Right lobe of liver (tissue), 6 donors: ENCODE measurements around the gene MAGIX. TPM values are rescaled to one million over a fixed set of nuclear protein-coding genes. Genes with fewer than 3 reads are reported as not detected.

Source experiments
- ATAC-seq, 4 donors: fragments of 200-7000 bp; cut with Tn5 transposase; one replicate each; pipeline ENCODE4 v1.9.1; 2020; ENCODE audit warnings: mild to moderate bottlenecking in 4 of 4, moderate library complexity in 4 of 4
- DNase-seq, 3 donors: peaks; one replicate each; pipeline ENCODE4 v3.0.0-alpha.2; 2020
- H3K27ac ChIP-seq, 3 donors: fragments of 200-600 bp; one replicate each; pipeline ENCODE4 v1.8.0; 2022
- H3K27me3 ChIP-seq, 2 donors: fragments of 200-600 bp; one replicate each; pipeline ENCODE4 v1.8.0; 2022
- H3K36me3 ChIP-seq, 4 donors: fragments of 200-600 bp; sonication (generic) in 1 of 4; one replicate each; pipeline versions ENCODE4 v1.5.1 to v1.8.0; 2017 to 2022; ENCODE audit warnings: control low read depth in 1 of 4
- H3K4me1 ChIP-seq, 4 donors: fragments of 200-600 bp; sonication (generic) in 1 of 4; one replicate each; pipeline versions ENCODE4 v1.5.1 to v1.8.0; 2017 to 2022; ENCODE audit warnings: control low read depth in 1 of 4
- H3K4me3 ChIP-seq, 3 donors: fragments of 200-600 bp; one replicate each; pipeline ENCODE4 v1.8.0; 2022
- H3K9me3 ChIP-seq, 4 donors: fragments of 200-600 bp; sonication (generic) in 1 of 4; one replicate each; pipeline versions ENCODE4 v1.5.1 to v1.8.0; 2017 to 2022; ENCODE audit warnings: control low read depth in 1 of 4
- POLR2A ChIP-seq: fragments of 450-650 bp; IDR thresholded peaks from one replicate; pipeline ENCODE4 v1.6.1; 2017; ENCODE audit warnings: antibody characterized with exemption, mild to moderate bottlenecking
- WGBS: methylation state at CpG from one replicate; pipeline ENCODE4 v1.1.6; 2018; ENCODE audit warnings: low coverage, low lambda C conversion rate; ENCODE audit not compliant: insufficient coverage; ENCODE audit errors: missing lambda C conversion rate; 5-methylcytosine and 5-hydroxymethylcytosine counted together
- intact Hi-C, 2 donors: fragments of 100-400 bp; cut with DNase I; formaldehyde crosslinking; loops; one replicate each; pipeline versions ENCODE4 v1.11.2 to v1.14.1; 2022
- total RNA-seq, 6 experiments: library from RNA; depleted of rRNA in 2 of 6; stranded (reverse); fragments of >200 nt in 2 of 6; fragmentation: NEBNext Ultra II Directional in 3 of 6; extraction: Animal tissue kit (Norgen Biotek cat#: 25700) in 3 of 6; gene quantifications; one replicate each; pipeline versions ENCODE4 v1.1.0 to v1.2.4, GENCODE V29; 2016 to 2023
- TF ChIP-seq, protein P1 (sequence below), 4 donors: fragments of 200-600 bp in 3 of 4; fragments of 450-650 bp in 1 of 4; IDR thresholded peaks; one replicate each; pipeline versions ENCODE4 v1.5.1 to v1.8.0; 2016 to 2022; ENCODE audit warnings: antibody characterized with exemption in 4 of 4, mild to moderate bottlenecking in 2 of 4
- donor health status: DM: no; HTN: yes; CAD: no.
- donor health status: DM: no; HTN: no; CAD: no.
- donor health status: DM: no; HTN: no; CAD: no.
- donor health status: DM: no; HTN: yes; CAD: no.
- donor health status: DM: no; HTN: yes; CAD: no.

The MAGIX gene
- total RNA-seq, 6 experiments from 2014 or later: 8.8 to 24.0 (median 18.4) TPM

DNA sequence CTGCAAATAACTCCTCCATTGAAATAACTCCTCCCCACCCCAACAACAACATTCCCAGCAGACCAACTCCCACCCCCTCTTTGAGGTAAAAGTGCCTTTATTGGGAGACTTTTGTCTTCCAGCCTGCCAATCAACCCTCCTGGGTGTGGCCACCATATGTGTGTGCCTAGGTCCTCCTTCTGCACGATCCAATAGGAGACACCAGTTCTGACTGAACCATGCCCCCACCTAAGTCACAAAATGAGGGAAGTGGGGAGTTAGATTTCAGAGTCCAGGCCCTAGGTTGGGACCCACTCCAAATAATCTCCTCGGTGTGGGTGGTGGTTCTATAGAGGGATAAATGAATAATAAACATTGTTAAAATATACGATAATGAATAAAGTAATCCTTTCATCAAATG is 12.2 kb downstream of the MAGIX start:
- no peak for TF ChIP-seq POLR2A
- TF ChIP-seq, protein P1, sequence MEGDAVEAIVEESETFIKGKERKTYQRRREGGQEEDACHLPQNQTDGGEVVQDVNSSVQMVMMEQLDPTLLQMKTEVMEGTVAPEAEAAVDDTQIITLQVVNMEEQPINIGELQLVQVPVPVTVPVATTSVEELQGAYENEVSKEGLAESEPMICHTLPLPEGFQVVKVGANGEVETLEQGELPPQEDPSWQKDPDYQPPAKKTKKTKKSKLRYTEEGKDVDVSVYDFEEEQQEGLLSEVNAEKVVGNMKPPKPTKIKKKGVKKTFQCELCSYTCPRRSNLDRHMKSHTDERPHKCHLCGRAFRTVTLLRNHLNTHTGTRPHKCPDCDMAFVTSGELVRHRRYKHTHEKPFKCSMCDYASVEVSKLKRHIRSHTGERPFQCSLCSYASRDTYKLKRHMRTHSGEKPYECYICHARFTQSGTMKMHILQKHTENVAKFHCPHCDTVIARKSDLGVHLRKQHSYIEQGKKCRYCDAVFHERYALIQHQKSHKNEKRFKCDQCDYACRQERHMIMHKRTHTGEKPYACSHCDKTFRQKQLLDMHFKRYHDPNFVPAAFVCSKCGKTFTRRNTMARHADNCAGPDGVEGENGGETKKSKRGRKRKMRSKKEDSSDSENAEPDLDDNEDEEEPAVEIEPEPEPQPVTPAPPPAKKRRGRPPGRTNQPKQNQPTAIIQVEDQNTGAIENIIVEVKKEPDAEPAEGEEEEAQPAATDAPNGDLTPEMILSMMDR (IDR thresholded peaks at IDR 0.05): no peak
- Histone ChIP-seq H3K27ac (no peak overlapping the region), H3K9me3 (no peaks in the 10 kb centered on the region), H3K36me3 (no peaks in the 10 kb centered on the region), H3K27me3 (no peaks in the 10 kb centered on the region), H3K4me3 (no peak overlapping the region), H3K4me1 (peaks cover 0 to 5% (median 0%) of the 10 kb centered on the region in 4 donors)
- intact Hi-C loops: no loop called here
- DNase-seq (no peak), ATAC-seq (no peak)
- WGBS: 60% methylated on average over 3 of the region's 3 CpGs

DNA sequence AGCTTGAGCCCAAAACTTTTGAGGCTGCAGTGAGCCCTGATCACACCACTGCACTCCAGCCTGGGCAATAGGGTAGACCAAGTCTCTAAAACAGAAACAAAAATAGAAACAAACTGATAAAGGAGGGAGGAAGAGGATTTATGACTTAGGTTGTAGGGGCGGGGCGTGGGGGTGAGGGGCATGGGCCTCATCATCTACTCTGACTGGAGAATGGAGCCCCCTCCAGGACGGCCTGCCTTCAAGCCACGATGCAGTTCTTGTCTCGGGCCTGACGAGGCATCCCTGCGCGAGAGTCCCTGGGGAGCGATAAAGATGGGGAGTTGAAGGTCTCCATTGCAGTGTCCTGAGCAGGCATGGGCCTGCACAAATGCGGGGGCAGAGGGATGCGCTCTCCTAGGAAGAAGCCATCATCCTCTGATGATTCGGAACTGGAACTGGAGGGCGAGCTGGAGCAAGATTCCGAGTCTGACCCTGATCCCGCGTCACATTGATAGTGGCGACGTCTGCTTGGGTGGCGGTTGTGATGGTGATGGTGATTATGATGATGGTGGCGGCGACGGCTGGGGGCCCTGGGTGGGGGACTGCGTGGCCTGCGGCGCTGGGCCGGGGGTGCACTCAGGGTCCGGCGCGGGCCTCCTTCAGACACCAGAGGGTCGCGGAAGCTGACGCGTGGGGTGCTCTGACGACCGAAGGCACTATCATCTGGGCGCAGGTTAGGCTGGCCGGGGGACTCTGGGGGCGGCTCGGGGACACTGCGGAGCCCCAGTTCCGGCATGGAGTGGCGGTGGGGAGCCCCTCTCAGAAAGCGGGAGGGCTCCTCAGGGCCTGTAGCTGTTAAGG is 13.1 kb downstream of the MAGIX start:
- ATAC-seq: no peak
- DNase-seq: no peak
- intact Hi-C loops: no loop called here
- Histone ChIP-seq H3K36me3 (no peaks in the 10 kb centered on the region), H3K9me3 (no peaks in the 10 kb centered on the region), H3K4me1 (peaks cover 0 to 5% (median 0%) of the 10 kb centered on the region in 4 donors), H3K27me3 (no peaks in the 10 kb centered on the region), H3K4me3 (no peak overlapping the region), H3K27ac (no peak overlapping the region)
- TF ChIP-seq POLR2A: no peak
- 82% methylated on average over 12 of the region's 43 CpGs for WGBS

GRCh38 chrX:49176421-49177326 is 14.1 kb downstream of the MAGIX start:
- H3K9me3 ChIP-seq: no peaks in the 10 kb centered on the region
- H3K27me3 ChIP-seq: no peaks in the 10 kb centered on the region
- TF ChIP-seq, protein P1 (IDR thresholded peaks at IDR 0.05): no peak
- no peak for TF ChIP-seq POLR2A
- WGBS: 57% methylated on average over 16 of the region's 27 CpGs
- H3K27ac ChIP-seq: no peak overlapping the region
- intact Hi-C loops: no loop called here
- no peaks in the 10 kb centered on the region for H3K36me3 ChIP-seq
- H3K4me1 ChIP-seq: peaks cover 0 to 5% (median 0%) of the 10 kb centered on the region in 4 donors
- ATAC-seq (peak in 2 of 4 donors; percentile 3 to 5), DNase-seq (no peak)
- H3K4me3 ChIP-seq: no peak overlapping the region

DNA sequence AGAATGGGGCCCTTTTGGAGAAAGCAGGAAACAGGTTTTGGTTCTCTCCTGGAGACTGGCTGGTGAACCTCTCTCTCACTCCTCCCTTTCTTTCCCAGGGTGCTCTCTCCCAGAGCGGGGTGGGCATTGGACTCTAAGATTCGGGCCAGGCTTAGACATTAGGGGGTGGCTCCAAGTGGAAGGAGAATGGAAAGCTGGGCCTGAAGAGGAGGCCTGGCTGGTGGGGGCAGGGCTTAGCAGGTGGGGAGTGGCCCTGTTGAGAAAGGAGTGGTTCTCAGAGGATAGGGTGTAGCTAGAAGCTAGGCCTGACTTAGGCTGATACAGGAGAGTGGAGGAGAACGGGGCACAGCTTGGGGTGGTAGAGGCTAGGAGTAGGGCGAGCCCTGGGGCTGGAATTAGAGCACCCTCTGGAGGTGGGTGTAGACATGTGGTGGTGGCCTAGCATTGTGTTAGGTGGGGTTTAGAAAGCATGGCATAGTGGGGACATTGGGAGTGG is 14.8 kb downstream of the MAGIX start:
- H3K4me1 ChIP-seq: peaks cover 0 to 5% (median 0%) of the 10 kb centered on the region in 4 donors
- H3K27ac ChIP-seq: no peak overlapping the region
- TF ChIP-seq, protein P1 (IDR thresholded peaks at IDR 0.05): peak in 3 of 4 donors; percentile 6 to 35 (median 18)
- no peak for TF ChIP-seq POLR2A
- DNase-seq: no peak
- 69% methylated on average over 3 of the region's 4 CpGs for WGBS
- no peak overlapping the region for H3K4me3 ChIP-seq
- H3K27me3 ChIP-seq: no peaks in the 10 kb centered on the region
- ATAC-seq: peak; percentile 46 to 66 (median 61)
- no peaks in the 10 kb centered on the region for H3K9me3 ChIP-seq
- H3K36me3 ChIP-seq: no peaks in the 10 kb centered on the region
- intact Hi-C loops: no loop called here
